HG03103 (cell line): Measurements from ENCODE around the gene SPAG4.

ENCODE experiments used
- ATAC-seq: cut with Tn5 transposase; IDR thresholded peaks from one replicate; pipeline ENCODE4 v1.9.1; 2021; ENCODE audit warnings: low read depth; ENCODE audit not compliant: unreplicated experiment

The SPAG4 gene

GRCh38 chr20:35652641-35653429, 37.2 kb downstream of the SPAG4 start:
- no peak for ATAC-seq

- no peak for ATAC-seq
Measured at GRCh38 chr20:35653430-35653734, 37.8 kb downstream of the SPAG4 start.

- ATAC-seq = no peak
Measured at GRCh38 chr20:35653893-35654292, 38.3 kb downstream of the SPAG4 start.

GRCh38 chr20:35654415-35654814, 38.8 kb downstream of the SPAG4 start:
- no peak for ATAC-seq

- ATAC-seq = no peak
Measured at GRCh38 chr20:35657271-35657670, 41.6 kb downstream of the SPAG4 start.

- ATAC-seq = no peak
Measured at GRCh38 chr20:35660122-35660937, 44.7 kb downstream of the SPAG4 start.

- ATAC-seq = no peak
Measured at GRCh38 chr20:35661053-35661452, 45.4 kb downstream of the SPAG4 start.

GRCh38 chr20:35661908-35662307, 46.3 kb downstream of the SPAG4 start:
- ATAC-seq = no peak

- no peak for ATAC-seq
Measured at GRCh38 chr20:35662551-35662950, 46.9 kb downstream of the SPAG4 start.

GRCh38 chr20:35663516-35664465, 48.2 kb downstream of the SPAG4 start:
- ATAC-seq = no peak

- ATAC-seq = peak; percentile 67
Measured at GRCh38 chr20:35664466-35665206, 49.0 kb downstream of the SPAG4 start, which contains the start of the genes CPNE1 and RBM12. Gene CPNE1 (minus strand): TSS chr20:35664900. CDS start chr20:35632923, 31,977 bp downstream. Gene RBM12 (minus strand): TSS chr20:35664900. CDS start chr20:35655322, 9,578 bp downstream.

- no peak for ATAC-seq
Measured at GRCh38 chr20:35665949-35666288, 50.3 kb downstream of the SPAG4 start.

GRCh38 chr20:35669221-35669620, 53.6 kb downstream of the SPAG4 start:
- no peak for ATAC-seq

- ATAC-seq = no peak
Measured at GRCh38 chr20:35669681-35670080, 54.1 kb downstream of the SPAG4 start.
